GOT3 (cell line): Measurements from ENCODE around the gene ADGRL1.
"Not testable (repeated sequence)": the region's sequence is repeated elsewhere in the genome, so short reads cannot be mapped to it uniquely, and the experiment has no call there.

Experiments
- DNase-seq: peaks from one replicate; lab custom pipeline; 2025; ENCODE audit warnings: mixed read lengths; lab: John Stamatoyannopoulos, UW

Gene ADGRL1

DNA sequence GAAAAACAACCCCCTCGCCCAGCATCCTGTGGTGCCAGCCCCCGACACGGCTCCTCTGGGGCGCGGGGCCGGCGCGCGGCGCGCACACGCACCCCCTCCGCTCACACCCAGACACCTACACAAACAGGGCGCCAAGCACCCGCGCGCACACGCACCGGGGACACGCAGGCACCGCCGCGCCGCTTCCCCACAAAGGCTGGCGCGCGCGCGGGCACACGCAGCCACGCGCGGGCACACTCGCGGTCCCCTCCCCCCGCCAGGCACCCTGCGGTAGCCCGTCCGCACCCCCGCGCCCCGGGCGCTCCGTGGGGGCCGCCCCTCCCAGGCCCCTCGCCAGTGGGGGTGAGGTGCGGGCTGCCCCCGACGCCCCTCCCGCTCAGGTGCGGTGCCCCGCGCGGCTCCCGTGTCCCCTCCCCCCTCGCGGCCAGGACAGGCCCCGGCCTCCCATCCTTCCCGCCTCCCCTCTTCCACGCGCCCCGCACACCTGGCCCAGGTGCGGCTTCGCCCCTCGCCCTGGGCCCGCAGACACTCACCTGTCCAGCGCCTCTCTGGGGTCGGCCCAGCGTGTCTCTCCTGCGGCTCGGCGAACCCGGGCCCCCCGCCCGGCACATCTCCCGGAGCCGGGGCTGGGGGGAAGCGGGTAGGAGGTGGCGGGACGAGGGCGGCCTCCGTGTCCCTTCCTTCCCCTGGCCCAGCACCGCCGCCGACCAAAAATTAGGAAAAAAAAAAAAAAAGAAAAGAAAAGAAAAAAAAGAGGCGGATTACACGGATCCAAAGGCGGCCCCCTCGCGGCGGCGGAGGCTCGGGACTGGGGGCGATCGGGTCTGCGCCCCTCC, at the start of gene ADGRL1:
Gene ADGRL1 (minus strand): TSS at position 718 of the 836 bp plus-strand sequence. CDS start 22,567 bp downstream, outside the sequence.
- not testable (repeated sequence) for DNase-seq

DNA sequence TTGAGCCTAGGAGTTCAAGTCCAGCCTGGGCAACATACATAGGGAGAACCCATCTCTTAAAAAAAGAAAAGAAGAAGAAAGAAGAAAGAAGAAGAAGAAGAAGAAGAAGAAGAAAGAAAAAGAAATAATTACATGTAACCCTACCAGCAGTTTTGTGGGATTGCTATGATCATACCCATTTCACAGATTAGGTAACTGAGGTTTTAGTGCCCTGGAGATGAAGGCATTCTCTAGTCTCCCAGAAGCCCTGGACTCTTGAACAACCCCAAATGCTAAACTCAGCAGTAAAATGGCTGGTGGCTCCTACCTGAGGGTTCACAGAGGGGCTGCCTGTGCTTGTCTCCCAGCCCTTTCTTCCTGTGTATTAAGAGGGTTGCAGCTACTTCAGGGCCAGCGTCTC, 49.3 kb upstream of the ADGRL1 start:
- DNase-seq, result not testable (repeated sequence)

- not testable (repeated sequence) for DNase-seq
Measured at GRCh38 chr19:14253822-14254599, 48.0 kb upstream of the ADGRL1 start.

DNA sequence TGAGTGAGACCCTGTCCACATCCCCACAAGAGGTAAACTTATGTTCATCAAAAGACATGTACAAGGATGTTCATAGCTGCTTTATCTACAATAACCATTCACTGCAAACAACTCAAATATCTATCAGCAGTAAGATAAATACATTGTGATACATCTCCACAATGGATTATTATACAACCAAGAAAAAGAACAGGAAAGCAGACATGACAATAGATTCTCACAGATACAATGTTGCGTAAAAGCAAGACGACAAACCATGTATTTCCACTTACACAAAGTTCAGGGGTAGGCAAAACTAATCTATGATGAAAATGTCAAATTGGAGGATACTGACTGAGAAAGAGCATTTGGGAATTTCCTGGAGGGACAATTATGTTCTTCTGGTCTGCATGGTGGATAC, 46.2 kb upstream of the ADGRL1 start:
- DNase-seq, result not testable (repeated sequence)

- no peak for DNase-seq
Measured at GRCh38 chr19:14250870-14251269, 44.9 kb upstream of the ADGRL1 start.

DNA sequence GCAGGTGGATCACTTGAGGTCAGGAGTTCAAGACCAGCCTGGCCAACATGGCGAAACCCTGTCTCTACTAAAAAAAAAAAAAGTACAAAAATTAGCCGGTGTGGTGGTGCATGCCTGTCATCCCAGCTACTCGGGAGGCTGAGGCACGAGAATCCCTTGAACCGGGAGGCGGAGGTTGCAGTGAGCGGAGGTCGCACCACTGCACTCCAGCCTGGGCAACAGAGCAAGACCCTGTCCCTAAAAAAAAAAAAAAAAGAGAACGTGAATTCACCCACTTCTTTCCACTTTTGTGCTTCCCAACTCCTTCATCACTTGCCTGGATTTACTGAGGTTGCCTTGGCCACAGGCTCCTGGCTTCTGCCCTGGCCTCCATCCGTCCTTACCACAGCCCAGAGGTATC, 44.3 kb upstream of the ADGRL1 start:
- not testable (repeated sequence) for DNase-seq

DNA sequence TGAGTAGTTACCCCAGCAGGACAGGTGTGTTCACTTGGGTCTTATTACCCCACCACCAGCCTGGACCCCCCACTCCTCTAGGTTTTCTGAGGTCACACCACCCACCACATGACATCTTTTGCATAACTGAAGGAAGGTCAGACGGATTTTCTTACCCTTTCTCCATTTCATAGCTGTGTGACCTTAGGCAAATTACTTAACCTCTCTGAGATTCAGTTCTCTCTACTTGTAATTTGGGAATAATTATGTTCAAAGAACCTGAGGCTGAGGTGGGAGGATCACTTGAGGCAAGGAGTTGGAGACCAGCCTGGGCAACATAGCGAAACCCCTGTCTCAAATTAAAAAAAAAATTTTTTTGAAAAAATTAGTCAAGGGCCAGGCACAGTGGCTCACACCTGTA, 43.9 kb upstream of the ADGRL1 start:
- DNase-seq, result not testable (repeated sequence)

DNA sequence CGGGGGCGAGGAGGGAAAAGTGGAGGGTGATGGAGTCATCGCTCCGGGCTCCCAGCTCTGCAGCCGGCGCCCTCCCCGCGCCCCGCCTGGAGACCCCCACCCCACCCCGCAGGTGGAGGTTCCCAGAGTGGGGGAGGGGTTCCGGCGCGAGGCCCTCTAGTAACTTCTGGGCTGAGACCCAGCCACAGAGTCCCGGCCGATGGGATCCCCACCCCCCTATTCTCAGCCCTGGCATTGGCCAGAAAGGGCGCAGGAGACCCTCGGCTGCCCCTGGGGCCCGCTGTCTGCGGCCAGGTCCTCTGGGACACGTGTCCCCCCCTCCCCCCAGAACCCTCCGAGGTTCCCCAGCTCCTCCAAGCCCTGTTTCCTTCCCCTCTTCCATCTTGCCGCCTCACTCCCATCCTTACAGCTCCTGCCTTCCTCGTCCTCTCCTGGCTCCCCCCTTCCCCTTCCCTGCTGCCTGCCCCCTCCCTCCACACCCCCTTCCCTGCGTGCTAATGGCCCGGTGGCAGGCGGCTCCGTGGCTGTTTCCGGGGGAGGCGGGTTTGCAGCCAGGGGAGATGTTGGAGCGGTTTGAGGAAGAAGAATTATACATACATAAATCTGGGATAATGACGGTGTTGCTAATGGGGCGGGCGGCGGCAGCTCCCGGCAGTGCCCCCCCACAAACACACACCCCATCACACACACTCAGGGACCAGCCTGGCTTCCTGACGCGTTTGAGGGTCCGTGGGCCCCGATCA, 43.2 kb upstream of the ADGRL1 start:
- not testable (repeated sequence) for DNase-seq

GRCh38 chr19:14248578-14249011, 42.6 kb upstream of the ADGRL1 start:
- DNase-seq, result no peak

GRCh38 chr19:14247548-14248471, 41.8 kb upstream of the ADGRL1 start:
- DNase-seq, result not testable (repeated sequence)

GRCh38 chr19:14247205-14247547, 41.2 kb upstream of the ADGRL1 start:
- DNase-seq, result not testable (repeated sequence)

- DNase-seq, result not testable (repeated sequence)
Measured at GRCh38 chr19:14244393-14244792, 38.4 kb upstream of the ADGRL1 start.

GRCh38 chr19:14243718-14244117, 37.7 kb upstream of the ADGRL1 start:
- not testable (repeated sequence) for DNase-seq

DNA sequence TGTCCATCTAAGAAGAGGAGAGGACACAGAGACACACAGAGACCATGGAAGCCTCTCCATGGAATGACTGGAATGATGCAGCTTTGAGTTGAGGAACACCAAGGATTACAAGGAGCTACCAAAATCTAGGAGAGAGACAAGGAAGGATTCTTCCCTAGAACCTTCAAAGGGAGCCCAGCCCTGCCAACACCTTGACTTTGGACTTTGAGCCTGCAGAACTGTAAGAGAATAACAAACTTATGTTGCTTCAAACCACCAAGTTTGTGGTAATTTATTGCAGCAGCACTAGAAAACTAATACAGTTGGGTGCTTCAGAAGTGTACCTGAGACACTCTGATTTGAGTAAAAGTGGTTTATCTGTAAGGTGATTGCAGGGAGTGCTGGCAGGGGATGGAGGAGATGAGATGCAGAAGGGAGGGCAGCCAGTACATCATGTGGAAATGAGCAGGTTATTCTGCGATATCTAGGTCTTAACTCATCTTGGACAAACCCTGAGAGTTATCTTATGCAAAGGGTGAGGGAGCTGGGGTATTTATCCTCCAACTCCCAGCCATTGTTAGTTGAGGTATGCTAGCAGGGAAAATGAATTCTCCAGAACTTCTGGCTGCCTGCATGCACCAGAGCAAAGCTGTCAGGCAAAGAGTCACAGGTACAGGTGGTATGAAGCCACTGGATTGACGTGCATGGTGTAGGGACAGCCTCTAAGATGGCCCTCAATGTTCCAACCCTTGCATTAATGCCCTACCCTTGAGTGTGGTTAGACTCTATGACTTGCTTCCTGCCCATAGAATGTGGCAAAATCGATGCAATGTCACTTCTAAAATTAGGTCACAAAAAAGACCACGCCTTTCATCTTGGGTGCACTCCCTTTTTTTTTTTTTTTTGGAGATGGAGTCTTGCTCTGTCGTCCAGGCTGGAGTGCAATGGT, 31.3 kb upstream of the ADGRL1 start:
- no peak for DNase-seq

- DNase-seq, result not testable (repeated sequence)
Measured at GRCh38 chr19:14232945-14233344, 27.0 kb upstream of the ADGRL1 start.

GRCh38 chr19:14228446-14229071, 22.6 kb upstream of the ADGRL1 start:
- DNase-seq, result not testable (repeated sequence)

- not testable (repeated sequence) for DNase-seq
Measured at GRCh38 chr19:14226498-14226897, 20.5 kb upstream of the ADGRL1 start.

DNA sequence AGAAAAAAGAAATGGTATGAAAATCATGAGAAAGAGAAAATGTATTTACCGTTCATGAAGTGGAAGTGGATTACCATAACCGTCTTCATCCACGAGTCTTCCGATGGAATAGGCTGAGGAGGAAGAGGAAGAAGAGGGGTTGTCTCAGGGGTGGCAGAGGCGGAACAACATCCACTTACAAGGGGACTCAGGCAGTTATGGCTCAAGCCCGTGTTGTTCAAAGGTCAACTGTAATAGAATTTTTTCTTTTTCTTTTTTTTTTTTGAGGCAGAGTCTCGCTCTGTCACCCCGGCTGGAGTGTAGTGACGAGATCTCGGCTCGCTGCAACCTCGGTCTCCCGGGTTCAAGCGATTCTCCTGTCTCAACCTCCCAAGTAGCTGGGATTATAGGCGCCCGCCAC, 16.9 kb upstream of the ADGRL1 start:
- no peak for DNase-seq

- not testable (repeated sequence) for DNase-seq
Measured at GRCh38 chr19:14221345-14221744, 15.4 kb upstream of the ADGRL1 start.
